K562 (cell line): Measurements from ENCODE around the gene SDR42E2. TPM values are rescaled to one million over a fixed set of nuclear protein-coding genes. Genes with fewer than 3 reads are reported as not detected.

ENCODE experiments used
- CREB1 ChIP-seq, 2 experiments: sonication (generic) in 1 of 2; formaldehyde crosslinking in 1 of 2; IDR thresholded peaks; 2 replicates each; pipeline versions ENCODE4 v1.6.1 to v1.8.0; 2012 to 2022; ENCODE audit warnings: inconsistent platforms in 1 of 2, mild to moderate bottlenecking in 1 of 2, missing genetic modification reagents in 1 of 2, moderate library complexity in 1 of 2
- CREB3L1 ChIP-seq: fragments of 450-650 bp; IDR thresholded peaks from 2 replicates; pipeline ENCODE4 v1.6.1; 2014; ENCODE audit warnings: low read depth, mild to moderate bottlenecking, moderate library complexity, borderline replicate concordance
- CTCF ChIP-seq, 3 experiments: IDR thresholded peaks in 2 of 3; conservative IDR thresholded peaks in 1 of 3; 2 replicates each; pipeline ENCODE4 v1.5.1; 2011 to 2012; ENCODE audit warnings: low read length in 3 of 3, mild to moderate bottlenecking in 3 of 3, control low read depth in 2 of 3, improper control_type of control experiment in 1 of 3, inconsistent platforms in 1 of 3, low read depth in 1 of 3, mixed read lengths in 1 of 3, moderate library complexity in 1 of 3; ENCODE audit not compliant: insufficient read depth in 2 of 3
- ELF2 ChIP-seq: fragments of 250-450 bp; sonication (Bioruptor Pico); IDR thresholded peaks from 2 replicates; pipeline ENCODE4 v1.5.0; 2021; ENCODE audit warnings: mild to moderate bottlenecking
- FOXA3 ChIP-seq, 2 experiments: fragments of 450-650 bp in 1 of 2; sonication (generic) in 1 of 2; formaldehyde crosslinking; IDR thresholded peaks in 1 of 2; conservative IDR thresholded peaks in 1 of 2; 2 replicates each; pipeline versions ENCODE4 v1.4.0 to v1.8.0; 2020 to 2022; ENCODE audit warnings: mild to moderate bottlenecking in 2 of 2, missing genetic modification reagents in 1 of 2
- FOXP1 ChIP-seq: sonication (generic); formaldehyde crosslinking; IDR thresholded peaks from 2 replicates; pipeline ENCODE4 v1.8.0; 2022; ENCODE audit warnings: mild to moderate bottlenecking, missing genetic modification reagents
- HDGF ChIP-seq: fragments of 450-650 bp; IDR thresholded peaks from 2 replicates; pipeline ENCODE4 v1.6.1; 2016
- KLF1 ChIP-seq: fragments of 450-650 bp; IDR thresholded peaks from 2 replicates; pipeline ENCODE4 v1.6.1; 2016; ENCODE audit warnings: missing genetic modification characterization, missing compliant biosample characterization
- MCM3 ChIP-seq: fragments of 450-650 bp; IDR thresholded peaks from 2 replicates; pipeline ENCODE4 v1.6.1; 2016
- PRDM10 ChIP-seq: fragments of 450-650 bp; IDR thresholded peaks from 2 replicates; pipeline ENCODE4 v1.6.1; 2018; ENCODE audit not compliant: partially characterized antibody
- PYGO2 ChIP-seq: fragments of 450-650 bp; IDR thresholded peaks from 2 replicates; pipeline ENCODE4 v1.6.1; 2016; ENCODE audit warnings: mild to moderate bottlenecking, missing genetic modification characterization, moderate library complexity, missing compliant biosample characterization
- RAD51 ChIP-seq: fragments of 450-650 bp; IDR thresholded peaks from 2 replicates; pipeline ENCODE4 v1.7.1; 2016; ENCODE audit warnings: low read depth, mild to moderate bottlenecking, borderline replicate concordance
- RBFOX2 ChIP-seq: fragments of 200-400 bp; formaldehyde crosslinking; IDR thresholded peaks from 2 replicates; pipeline ENCODE4 v1.6.1; 2017; ENCODE audit warnings: low read depth, mild to moderate bottlenecking, low read length, moderate library complexity
- TAF7 ChIP-seq: fragments of 450-650 bp; IDR thresholded peaks from 2 replicates; pipeline ENCODE4 v1.6.1; 2016; ENCODE audit warnings: missing genetic modification characterization, missing compliant biosample characterization
- TEAD4 ChIP-seq, 2 experiments: sonication (generic) in 1 of 2; formaldehyde crosslinking in 1 of 2; IDR thresholded peaks; 2 replicates each; pipeline versions ENCODE4 v1.6.1 to v1.8.0; 2012 to 2022; ENCODE audit warnings: borderline replicate concordance in 1 of 2, inconsistent platforms in 1 of 2, low read length in 1 of 2, mild to moderate bottlenecking in 1 of 2, missing genetic modification reagents in 1 of 2
- TGIF2 ChIP-seq: sonication (generic); formaldehyde crosslinking; IDR thresholded peaks from 2 replicates; pipeline ENCODE4 v1.8.1; 2022; ENCODE audit warnings: mild to moderate bottlenecking, missing genetic modification reagents, moderate library complexity
- ZBTB26 ChIP-seq: fragments of 450-650 bp; formaldehyde crosslinking; IDR thresholded peaks from 2 replicates; pipeline ENCODE4 v1.4.0; 2022; ENCODE audit warnings: missing genetic modification characterization
- ZBTB8A ChIP-seq: fragments of 450-650 bp; IDR thresholded peaks from 2 replicates; pipeline ENCODE4 v1.6.1; 2018; ENCODE audit warnings: mild to moderate bottlenecking, moderate library complexity; ENCODE audit not compliant: partially characterized antibody
- polyA plus RNA-seq, 8 experiments: library from polyadenylated mRNA; depleted of rRNA in 4 of 8; stranded (reverse) in 5 of 8; unstranded in 3 of 8; fragments of >200 nt; fragmentation: Nextera tagmentation in 2 of 8; fragmentation: Illumina TruSeq in 1 of 8; extraction: Ambion mirVana in 2 of 8; extraction: Trizol in 1 of 8; gene quantifications; 2 replicates each; pipeline versions ENCODE4 v1.2.1 to v1.2.3, GENCODE V29; 2011 to 2014; ENCODE audit warnings: inconsistent platforms in 1 of 8, missing spikeins in 1 of 8
- total RNA-seq, 7 experiments: library from RNA; depleted of rRNA in 6 of 7; stranded (reverse); fragments of >200 nt in 6 of 7; fragmentation: Illumina TruSeq in 2 of 7; extraction: Trizol in 2 of 7; gene quantifications; 2 replicates each; pipeline versions ENCODE4 v1.2.1 to v1.2.3, GENCODE V29; 2011 to 2021; ENCODE audit warnings: low replicate concordance in 1 of 7

SDR42E2 gene
- total and polyA plus RNA-seq, 9 of the 15 experiments (the other 6 are each of a cell fraction or from before 2014, with no cell fraction given): 0.03 to 0.07 (median 0.04) TPM; not detected in 4

- TF ChIP-seq PRDM10 (peak; percentile 42), FOXP1 (CRISPR knock-in tag) (no peak), CREB3L1 (no peak), ELF2 (no peak), TAF7 (tag) (no peak), RBFOX2 (no peak), CREB1 (IDR thresholded peaks at IDR 0.05) (no peak), CREB1 (CRISPR knock-in tag; IDR thresholded peaks at IDR 0.05) (no peak), ZBTB8A (no peak), TGIF2 (CRISPR knock-in tag) (no peak), ZBTB26 (CRISPR knock-in tag) (no peak), RAD51 (peak; percentile 75), MCM3 (no peak), HDGF (no peak), TEAD4 (IDR thresholded peaks at IDR 0.05; ENCODE audit: low read length) (no peak), TEAD4 (CRISPR knock-in tag; IDR thresholded peaks at IDR 0.05; ENCODE audit: borderline replicate concordance) (no peak), FOXA3 (CRISPR knock-in tag; conservative IDR thresholded peaks at IDR 0.05 in 1 of 2, IDR thresholded peaks at IDR 0.05 in 1 of 2) (no peak), CTCF (IDR thresholded peaks at IDR 0.05 in 2 of 3, conservative IDR thresholded peaks at IDR 0.05 in 1 of 3; ENCODE audit: insufficient read depth in 2 of 3, low read depth in 1 of 3, low read length in 3 of 3) (no peak), KLF1 (no peak), PYGO2 (no peak)
These were observed 30.2 kb downstream of the SDR42E2 start (continued) for GRCh38 chr16:22192261-22193062.
